Measurements from ENCODE around the gene CYP26B1. TPM values are rescaled to one million over a fixed set of nuclear protein-coding genes. Genes with fewer than 3 reads are reported as not detected.

The CYP26B1 gene
- total and polyA plus RNA-seq, 3 donors from 2014 or later, result 31.6 to 86.2 (median 42.1) TPM

GRCh38 chr2:72149556-72150156 lies 2.0 kb upstream of the CYP26B1 start:
- H3K27me3 ChIP-seq, result no peaks in the 10 kb centered on the region
- intact Hi-C loops (cut with DNase I; ENCODE audit: low total_unique reads), result loop anchor here (5.0 kb wide), 2 partner anchors 347 to 602 kb away; no protein-coding TSS in a partner anchor

GRCh38 chr2:72148837-72149555 lies 1.3 kb upstream of the CYP26B1 start:
- H3K9me3 ChIP-seq, result no peaks in the 10 kb centered on the region
- intact Hi-C loops (cut with DNase I; ENCODE audit: low total_unique reads), result loop anchor here (5.0 kb wide), 1 partner anchor 347 kb away; no protein-coding TSS in a partner anchor
- peak overlapping the region; percentile 34 to 62 for H3K4me3 ChIP-seq
- DNase-seq, result peak; percentile 74
- 1 to 2% methylated on average over 43 to 64 of the region's 65 CpGs for WGBS, 2 donors
- H3K27ac ChIP-seq, result no peak overlapping the region
- H3K36me3 ChIP-seq (ENCODE audit: low read depth, missing control alignments), result no peaks in the 10 kb centered on the region
- no peaks in the 10 kb centered on the region for H3K27me3 ChIP-seq
- peaks cover 18% of the 10 kb centered on the region for H3K4me1 ChIP-seq
- TF ChIP-seq CTCF (IDR thresholded peaks at IDR 0.05), result no peak
- no peak for TF ChIP-seq POLR2A (IDR thresholded peaks at IDR 0.05)

More at GRCh38 chr2:72149556-72150156, 2.0 kb upstream of the CYP26B1 start:
- no peak for DNase-seq
- Histone ChIP-seq H3K36me3 (ENCODE audit: low read depth, missing control alignments) (no peaks in the 10 kb centered on the region), H3K9me3 (no peaks in the 10 kb centered on the region), H3K4me3 (peak overlapping the region; percentile 34 to 62), H3K27ac (no peak overlapping the region), H3K4me1 (peaks cover 18% of the 10 kb centered on the region)
- WGBS, 2 donors, result 1% methylated on average over 20 to 45 of the region's 45 CpGs
- TF ChIP-seq CTCF (IDR thresholded peaks at IDR 0.05), result no peak
- no peak for TF ChIP-seq POLR2A (IDR thresholded peaks at IDR 0.05)

GRCh38 chr2:72148003-72148836 lies 558 bp upstream of the CYP26B1 start:
- Histone ChIP-seq H3K4me1 (peaks cover 23% of the 10 kb centered on the region), H3K27ac (peak overlapping the region; percentile 70 to 78)
- no peak for DNase-seq

More at GRCh38 chr2:72148003-72148836, 558 bp upstream of the CYP26B1 start:
- Histone ChIP-seq H3K4me3 (peak overlapping the region; percentile 62 to 75), H3K27me3 (no peaks in the 10 kb centered on the region), H3K9me3 (no peaks in the 10 kb centered on the region), H3K36me3 (ENCODE audit: low read depth, missing control alignments) (no peaks in the 10 kb centered on the region)
- intact Hi-C loops (cut with DNase I; ENCODE audit: low total_unique reads), result loop anchor here (5.0 kb wide), 1 partner anchor 346 kb away; no protein-coding TSS in a partner anchor
- WGBS, 2 donors, result 1% methylated on average over 43 to 54 of the region's 68 CpGs
- TF ChIP-seq CTCF (IDR thresholded peaks at IDR 0.05) (no peak), POLR2A (IDR thresholded peaks at IDR 0.05) (no peak)

All from testis (tissue), 3 donors.